Calu3 (cell line): Measurements from ENCODE around the gene WDR64. TPM values are rescaled to one million over a fixed set of nuclear protein-coding genes. Genes with fewer than 3 reads are reported as not detected.

Source experiments
- BruUV-seq: library from RNA; stranded (reverse); fragments of 400-500 nt; replicated peaks from 2 replicates; lab custom pipeline; 2021; lab: Mats Ljungman, UMichigan
- CTCF ChIA-PET: fragments of 300-600 bp; sonication (Branson Sonifier 250); formaldehyde crosslinking; loops from one replicate; lab custom pipeline; 2022; ENCODE audit warnings: antibody characterized with exemption; lab: Charles Lee
- DNase-seq: peaks from one replicate; pipeline ENCODE4 v3.0.0; 2022
- H3K27ac Mint-ChIP-seq: one replicate; pipeline ENCODE4 v1.8.0; 2022; ENCODE audit warnings: mixed read lengths; ENCODE audit not compliant: unreplicated experiment
- H3K27me3 Mint-ChIP-seq: one replicate; pipeline ENCODE4 v1.8.0; 2022; ENCODE audit warnings: mixed read lengths; ENCODE audit not compliant: unreplicated experiment
- H3K36me3 Mint-ChIP-seq: one replicate; pipeline ENCODE4 v1.8.0; 2022; ENCODE audit warnings: mild to moderate bottlenecking, moderate library complexity, mixed read lengths; ENCODE audit not compliant: insufficient read depth, unreplicated experiment
- H3K4me1 Mint-ChIP-seq: one replicate; pipeline ENCODE4 v1.8.0; 2022; ENCODE audit warnings: mild to moderate bottlenecking, low read depth, mixed read lengths; ENCODE audit not compliant: unreplicated experiment
- H3K4me3 Mint-ChIP-seq: one replicate; pipeline ENCODE4 v1.8.0; 2022; ENCODE audit warnings: mild to moderate bottlenecking, low read depth, moderate library complexity, mixed read lengths; ENCODE audit not compliant: unreplicated experiment
- H3K9me3 Mint-ChIP-seq: one replicate; pipeline ENCODE4 v1.8.0; 2022; ENCODE audit warnings: low read depth, mixed read lengths; ENCODE audit not compliant: unreplicated experiment
- CTCF ChIP-seq: fragments of 200-600 bp; IDR thresholded peaks from one replicate; pipeline ENCODE4 v1.8.0; 2022; ENCODE audit warnings: antibody characterized with exemption; ENCODE audit not compliant: unreplicated experiment
- intact Hi-C: fragments of 100-400 bp; cut with micrococcal nuclease; formaldehyde crosslinking; loops from one replicate; pipeline ENCODE4 v1.10.0; 2022; ENCODE audit not compliant: unreplicated experiment
- total RNA-seq: library from RNA; stranded (reverse); gene quantifications from 2 replicates; pipeline ENCODE4 v1.2.3, GENCODE V29; 2022

The WDR64 gene
- total RNA-seq, 1 experiment from 2014 or later: not detected

- H3K4me1 Mint-ChIP-seq: peaks cover 15% of the 10 kb centered on the region
- H3K27me3 Mint-ChIP-seq: no peaks in the 10 kb centered on the region
- TF ChIP-seq CTCF: no peak
- CTCF ChIA-PET: interaction anchor here (0.6 kb wide), 1 partner anchor 1161 kb away, joined by 3 read pairs; no protein-coding TSS in a partner anchor
- H3K4me3 Mint-ChIP-seq: no peak overlapping the region
- no peaks in the 10 kb centered on the region for H3K36me3 Mint-ChIP-seq
- H3K27ac Mint-ChIP-seq: no peak overlapping the region
- no peak for DNase-seq
- intact Hi-C loops: no loop called here
- no TSS peak for BruUV-seq
- H3K9me3 Mint-ChIP-seq: no peaks in the 10 kb centered on the region
Measured at GRCh38 chr1:241817956-241818612, 166.0 kb downstream of the WDR64 start.

GRCh38 chr1:241819340-241819866 lies 167.3 kb downstream of the WDR64 start:
- intact Hi-C loops: no loop called here
- no TSS peak for BruUV-seq
- Mint-ChIP-seq H3K4me1 (peaks cover 15% of the 10 kb centered on the region), H3K36me3 (no peaks in the 10 kb centered on the region), H3K27ac (no peak overlapping the region), H3K27me3 (no peaks in the 10 kb centered on the region), H3K9me3 (no peaks in the 10 kb centered on the region), H3K4me3 (no peak overlapping the region)
- CTCF ChIA-PET: no interaction called here
- DNase-seq: no peak
- no peak for TF ChIP-seq CTCF

GRCh38 chr1:241821363-241821762 lies 169.3 kb downstream of the WDR64 start:
- H3K4me1 Mint-ChIP-seq: peaks cover 15% of the 10 kb centered on the region
- intact Hi-C loops: no loop called here

GRCh38 chr1:241822846-241823245 lies 170.8 kb downstream of the WDR64 start:
- no TSS peak for BruUV-seq
- TF ChIP-seq CTCF: no peak
- Mint-ChIP-seq H3K4me1 (peaks cover 6% of the 10 kb centered on the region), H3K27ac (no peak overlapping the region), H3K4me3 (no peak overlapping the region), H3K36me3 (no peaks in the 10 kb centered on the region), H3K27me3 (no peaks in the 10 kb centered on the region), H3K9me3 (no peaks in the 10 kb centered on the region)
- no peak for DNase-seq
- CTCF ChIA-PET: no interaction called here
- intact Hi-C loops: no loop called here

More at GRCh38 chr1:241821363-241821762, 169.3 kb downstream of the WDR64 start:
- H3K27me3 Mint-ChIP-seq: no peaks in the 10 kb centered on the region
- no peak overlapping the region for H3K27ac Mint-ChIP-seq
- no peak for DNase-seq
- no peak for TF ChIP-seq CTCF
- no TSS peak for BruUV-seq
- CTCF ChIA-PET: no interaction called here
- no peaks in the 10 kb centered on the region for H3K36me3 Mint-ChIP-seq
- no peaks in the 10 kb centered on the region for H3K9me3 Mint-ChIP-seq
- H3K4me3 Mint-ChIP-seq: no peak overlapping the region
